Ovary (tissue), 3 donors: ENCODE results near the gene LSM14A.

Experiments used
- POLR2A ChIP-seq: fragments of 450-650 bp; IDR thresholded peaks from one replicate; pipeline ENCODE4 v1.6.1; 2017; ENCODE audit warnings: antibody characterized with exemption, mild to moderate bottlenecking, moderate library complexity
- TF ChIP-seq, protein P1 (sequence below), 3 donors: fragments of 450-650 bp in 2 of 3; fragments of 200-600 bp in 1 of 3; IDR thresholded peaks; one replicate each; pipeline versions ENCODE4 v1.5.1 to v1.8.0; 2016 to 2022; ENCODE audit warnings: antibody characterized with exemption in 3 of 3, mild to moderate bottlenecking in 1 of 3
- donor health status: DM: no; HTN: no; CAD: no.

- TF ChIP-seq, protein P1, sequence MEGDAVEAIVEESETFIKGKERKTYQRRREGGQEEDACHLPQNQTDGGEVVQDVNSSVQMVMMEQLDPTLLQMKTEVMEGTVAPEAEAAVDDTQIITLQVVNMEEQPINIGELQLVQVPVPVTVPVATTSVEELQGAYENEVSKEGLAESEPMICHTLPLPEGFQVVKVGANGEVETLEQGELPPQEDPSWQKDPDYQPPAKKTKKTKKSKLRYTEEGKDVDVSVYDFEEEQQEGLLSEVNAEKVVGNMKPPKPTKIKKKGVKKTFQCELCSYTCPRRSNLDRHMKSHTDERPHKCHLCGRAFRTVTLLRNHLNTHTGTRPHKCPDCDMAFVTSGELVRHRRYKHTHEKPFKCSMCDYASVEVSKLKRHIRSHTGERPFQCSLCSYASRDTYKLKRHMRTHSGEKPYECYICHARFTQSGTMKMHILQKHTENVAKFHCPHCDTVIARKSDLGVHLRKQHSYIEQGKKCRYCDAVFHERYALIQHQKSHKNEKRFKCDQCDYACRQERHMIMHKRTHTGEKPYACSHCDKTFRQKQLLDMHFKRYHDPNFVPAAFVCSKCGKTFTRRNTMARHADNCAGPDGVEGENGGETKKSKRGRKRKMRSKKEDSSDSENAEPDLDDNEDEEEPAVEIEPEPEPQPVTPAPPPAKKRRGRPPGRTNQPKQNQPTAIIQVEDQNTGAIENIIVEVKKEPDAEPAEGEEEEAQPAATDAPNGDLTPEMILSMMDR (IDR thresholded peaks at IDR 0.05): no peak
- TF ChIP-seq POLR2A: peak; percentile 84
Measured at GRCh38 chr19:34171877-34172660, at the start of gene LSM14A.
